Measurements from ENCODE around the gene KRTAP10-9.
"Not testable (repeated sequence)": the region's sequence is repeated elsewhere in the genome, so short reads cannot be mapped to it uniquely, and the experiment has no call there.

KRTAP10-9 gene

DNA sequence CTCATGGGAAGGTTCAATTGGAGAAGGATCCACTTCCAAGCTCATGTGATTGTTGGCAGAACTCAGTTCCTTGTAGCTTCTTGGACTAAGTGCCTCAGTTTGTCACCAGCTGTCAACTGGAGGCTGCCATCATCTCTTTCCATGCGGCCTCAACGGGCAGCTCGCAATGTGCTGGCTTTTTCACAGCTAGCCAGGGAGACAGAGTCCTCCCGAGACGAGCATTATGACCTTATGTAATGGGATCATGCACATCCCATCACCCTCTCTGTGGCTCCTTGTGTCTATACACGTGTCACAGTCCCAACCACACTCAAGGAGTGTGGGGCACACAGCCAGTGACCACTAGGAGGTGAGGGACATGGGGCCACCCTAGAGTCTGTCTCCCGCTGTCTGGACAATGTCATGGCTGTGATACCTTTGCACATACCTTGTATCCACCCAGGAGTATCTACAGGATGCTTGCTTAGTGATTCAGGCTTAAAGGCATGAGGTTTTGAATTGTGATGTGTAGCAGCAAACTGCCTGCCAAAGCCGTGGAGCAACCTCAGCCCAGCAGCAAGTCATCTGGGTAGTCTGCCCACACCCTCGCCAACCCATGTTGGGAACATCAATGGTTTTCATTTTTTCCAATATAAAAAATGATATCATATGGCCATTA lies 30.7 kb upstream of the KRTAP10-9 start:
- DNase-seq (ENCODE audit: low spot score): no peak

DNA sequence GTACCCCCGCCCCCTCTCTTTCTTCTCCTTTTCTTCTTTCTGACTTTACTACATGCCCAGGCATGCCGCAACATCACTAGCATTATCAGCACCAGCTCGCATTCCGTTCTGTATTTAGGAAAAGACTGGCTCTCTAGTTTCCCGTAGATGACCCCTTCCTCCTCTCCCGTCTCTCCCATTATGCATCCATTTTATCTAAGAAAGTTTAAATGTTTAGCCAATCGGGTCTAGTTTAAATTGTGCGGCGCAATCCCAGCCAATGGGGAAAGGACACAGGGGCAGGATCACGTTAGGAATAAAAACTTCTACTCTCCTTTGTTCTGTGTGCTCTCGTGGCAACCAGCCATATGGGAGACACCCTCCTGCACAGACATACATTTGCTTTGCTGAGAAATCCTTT lies 28.8 kb upstream of the KRTAP10-9 start:
- no peak for DNase-seq (ENCODE audit: low spot score)

DNA sequence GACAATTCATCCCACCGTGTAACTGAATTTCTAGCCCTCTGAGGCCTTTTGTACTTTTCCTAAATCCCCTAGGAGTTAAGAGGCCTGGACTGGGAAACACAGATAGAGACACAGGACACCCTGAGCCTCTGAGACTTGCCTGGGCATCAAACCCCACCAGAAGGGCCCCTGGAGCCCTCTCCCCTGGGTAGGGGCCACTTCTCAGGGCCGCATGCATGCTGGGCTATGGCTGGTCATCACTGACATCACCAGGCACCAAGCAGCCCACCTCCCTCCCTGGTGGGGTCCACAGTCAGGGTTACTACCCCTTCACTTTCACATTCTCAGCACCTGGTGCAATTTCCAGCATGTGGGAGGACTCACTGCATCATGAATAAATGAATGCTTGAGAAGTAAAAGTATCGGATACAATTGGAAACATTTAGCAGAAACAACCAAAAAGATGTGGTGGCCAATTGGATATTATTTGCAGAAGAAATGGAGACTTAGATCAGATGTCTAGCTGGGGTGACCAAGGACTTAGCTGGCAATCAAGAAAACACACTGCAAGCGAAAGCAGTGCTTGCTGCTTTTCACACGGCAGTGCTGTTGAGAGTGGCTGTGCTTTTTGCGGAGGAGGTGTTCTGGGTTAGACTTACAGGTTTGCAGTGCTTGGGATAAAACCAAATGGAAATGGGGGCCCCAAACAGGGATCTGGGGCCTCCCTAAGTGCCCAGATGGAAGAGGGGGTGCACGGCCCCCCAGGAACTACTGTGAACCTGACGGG lies 27.4 kb upstream of the KRTAP10-9 start:
- DNase-seq (ENCODE audit: low spot score): no peak

DNA sequence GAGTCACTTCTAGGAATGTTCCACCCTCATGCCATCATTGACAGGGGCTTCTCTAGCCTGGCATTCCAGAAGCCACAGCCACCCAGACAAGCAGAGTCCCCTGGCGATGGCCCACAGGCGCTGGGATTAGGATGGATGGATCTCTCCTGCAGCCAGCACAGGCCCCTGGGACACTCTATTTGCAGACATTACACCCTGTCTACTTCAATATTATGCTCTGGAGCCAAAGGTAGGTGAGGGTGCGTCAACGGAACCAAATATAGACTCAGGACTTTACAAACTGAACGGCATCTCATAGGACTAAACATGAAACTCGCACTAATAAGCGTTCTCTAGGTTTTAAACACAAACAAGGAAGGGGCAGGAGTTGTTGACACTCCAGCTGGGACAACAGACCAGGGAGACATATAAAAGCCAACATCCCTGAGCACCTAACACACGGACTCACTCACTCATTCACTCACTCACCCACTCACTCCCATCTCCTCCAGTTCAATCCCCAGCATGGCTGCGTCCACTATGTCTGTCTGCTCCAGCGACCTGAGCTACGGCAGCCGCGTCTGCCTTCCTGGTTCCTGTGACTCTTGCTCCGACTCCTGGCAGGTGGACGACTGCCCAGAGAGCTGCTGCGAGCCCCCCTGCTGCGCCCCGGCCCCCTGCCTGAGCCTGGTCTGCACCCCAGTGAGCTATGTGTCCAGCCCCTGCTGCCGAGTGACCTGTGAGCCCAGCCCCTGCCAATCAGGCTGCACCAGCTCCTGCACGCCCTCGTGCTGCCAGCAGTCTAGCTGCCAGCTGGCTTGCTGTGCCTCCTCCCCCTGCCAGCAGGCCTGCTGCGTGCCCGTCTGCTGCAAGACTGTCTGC lies 26.5 kb upstream of the KRTAP10-9 start, which contains the start of gene KRTAP10-7:
Gene KRTAP10-7 (plus strand): TSS at position 480 of the 861 bp plus-strand sequence. CDS start 25 bp downstream, at position 505.
- not testable (repeated sequence) for DNase-seq (ENCODE audit: low spot score)

DNA sequence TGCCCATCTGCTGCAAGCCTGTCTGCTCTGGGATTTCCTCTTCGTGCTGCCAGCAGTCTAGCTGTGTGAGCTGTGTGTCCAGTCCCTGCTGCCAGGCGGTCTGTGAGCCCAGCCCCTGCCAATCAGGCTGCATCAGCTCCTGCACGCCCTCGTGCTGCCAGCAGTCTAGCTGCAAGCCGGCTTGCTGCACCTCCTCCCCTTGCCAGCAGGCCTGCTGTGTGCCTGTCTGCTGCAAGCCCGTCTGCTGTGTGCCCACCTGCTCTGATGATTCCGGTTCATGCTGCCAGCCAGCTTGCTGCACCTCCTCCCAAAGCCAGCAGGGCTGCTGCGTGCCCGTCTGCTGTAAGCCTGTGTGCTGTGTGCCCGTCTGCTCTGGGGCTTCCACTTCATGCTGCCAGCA lies 25.8 kb upstream of the KRTAP10-9 start:
- not testable (repeated sequence) for DNase-seq (ENCODE audit: low spot score)

DNA sequence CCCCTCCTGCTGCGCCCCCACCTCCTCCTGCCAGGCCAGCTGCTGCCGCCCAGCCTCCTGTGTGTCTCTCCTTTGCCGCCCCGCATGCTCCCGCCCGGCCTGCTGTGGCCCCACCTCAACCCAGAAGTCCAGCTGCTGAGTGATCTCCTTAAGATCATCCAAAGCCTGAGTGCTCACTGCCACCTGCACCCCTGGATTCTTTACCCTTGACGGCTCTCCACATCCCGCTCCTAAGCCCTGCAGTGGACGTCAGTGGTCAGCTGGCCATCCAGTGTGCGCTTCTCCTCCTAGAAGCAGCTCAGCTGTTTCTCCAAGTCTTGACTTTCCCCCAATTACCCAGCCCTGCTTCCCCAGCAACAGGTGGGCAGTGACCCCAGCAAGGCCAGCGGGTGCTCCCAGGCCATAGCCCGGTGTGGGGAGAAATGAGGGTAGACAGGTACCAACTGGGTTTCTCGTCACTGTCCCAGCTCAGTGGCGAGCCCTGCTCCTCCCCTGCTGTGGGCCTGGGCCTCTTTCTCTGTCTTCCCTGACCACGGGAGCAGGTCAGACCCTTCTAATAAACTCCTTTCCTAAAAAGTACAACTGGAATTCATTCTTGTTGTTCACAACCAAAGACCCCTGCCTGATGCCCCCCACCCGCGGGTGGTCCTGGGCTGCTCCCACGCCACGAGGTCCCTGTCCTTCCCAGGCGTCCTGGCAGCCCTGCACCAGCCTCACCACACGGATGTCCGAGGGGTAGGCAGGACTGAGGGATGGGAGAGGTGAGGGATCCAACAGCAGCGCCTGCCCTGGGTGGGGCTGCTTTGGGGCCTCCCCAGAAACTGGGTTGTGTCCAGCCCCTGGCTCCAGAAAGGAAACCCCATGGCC lies 25.1 kb upstream of the KRTAP10-9 start:
- no peak for DNase-seq (ENCODE audit: low spot score)

DNA sequence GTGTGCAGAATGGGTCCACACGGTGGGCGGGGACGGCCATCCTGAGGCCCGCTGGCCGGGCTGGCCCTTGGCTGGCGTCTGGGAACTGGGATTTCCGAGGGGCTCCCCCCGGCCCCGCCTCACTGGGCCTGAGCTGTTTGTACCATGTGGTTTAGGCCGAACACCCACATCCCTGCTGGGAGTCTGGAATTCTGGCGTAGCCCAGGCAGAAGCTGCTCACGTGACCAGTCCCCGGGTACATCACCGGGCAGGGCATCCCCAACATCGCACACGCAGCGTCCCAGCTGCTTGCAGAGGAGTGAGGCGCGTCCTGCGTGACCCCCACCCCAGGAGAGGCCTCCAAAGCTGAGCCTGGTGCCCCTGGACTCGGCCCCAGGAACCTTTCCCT lies 24.4 kb upstream of the KRTAP10-9 start:
- DNase-seq (ENCODE audit: low spot score): no peak

DNA sequence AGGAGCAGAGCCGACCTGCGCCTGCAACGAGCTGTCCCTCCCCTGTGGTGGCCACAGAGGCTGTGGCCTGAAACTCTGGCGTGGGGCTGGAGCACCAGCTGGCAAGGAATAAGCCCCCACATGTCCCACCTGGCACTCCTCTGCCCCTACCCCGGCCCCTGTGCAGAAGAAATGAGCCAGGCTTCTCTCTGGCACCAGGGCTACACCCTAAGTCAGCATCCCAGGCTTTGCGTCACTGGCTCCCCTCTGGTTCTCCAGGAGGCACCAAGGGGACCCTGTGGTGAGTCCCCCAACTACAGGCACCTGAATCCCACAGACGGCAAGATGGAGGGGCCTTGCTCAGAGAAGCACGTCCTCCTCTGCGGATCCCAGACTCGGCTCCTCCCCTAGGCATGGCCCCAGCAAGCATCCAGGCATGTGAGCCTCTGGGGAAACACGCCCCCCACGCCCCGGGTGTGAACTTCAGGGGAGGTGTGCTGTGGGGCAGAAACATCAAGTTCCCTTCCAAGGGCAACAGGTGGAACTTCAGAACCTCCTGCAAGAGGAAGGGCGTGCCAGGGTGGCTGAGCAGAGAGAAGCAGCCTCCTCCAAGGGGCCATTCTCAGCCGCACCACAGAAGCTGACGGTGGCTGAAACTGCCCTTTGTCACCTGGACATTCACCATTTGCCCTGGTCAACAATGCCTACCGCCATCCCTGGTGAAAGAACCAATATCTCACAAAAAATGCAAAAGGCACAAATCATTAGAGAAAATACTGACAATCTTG lies 23.6 kb upstream of the KRTAP10-9 start:
- DNase-seq (ENCODE audit: low spot score): no peak

DNA sequence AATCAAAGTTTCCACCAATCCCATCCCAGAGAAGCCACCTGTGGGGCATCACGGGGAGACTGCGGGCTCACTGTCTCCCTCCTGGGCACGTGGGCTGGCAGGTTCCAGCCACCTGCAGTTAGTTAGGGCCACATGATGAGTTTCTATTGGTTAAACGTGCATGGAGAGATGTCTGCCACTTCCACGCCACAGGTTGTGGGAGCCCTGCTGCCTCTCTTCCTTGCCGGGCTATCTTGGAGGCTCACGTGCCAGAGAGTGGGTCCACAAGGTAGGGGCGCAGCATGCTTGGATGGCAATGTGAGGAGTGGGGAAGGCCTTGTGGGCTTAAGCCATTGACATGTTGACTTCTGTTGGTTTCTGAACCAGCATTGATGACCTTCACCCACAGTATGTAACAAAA lies 23.0 kb upstream of the KRTAP10-9 start:
- DNase-seq (ENCODE audit: low spot score): no peak

DNA sequence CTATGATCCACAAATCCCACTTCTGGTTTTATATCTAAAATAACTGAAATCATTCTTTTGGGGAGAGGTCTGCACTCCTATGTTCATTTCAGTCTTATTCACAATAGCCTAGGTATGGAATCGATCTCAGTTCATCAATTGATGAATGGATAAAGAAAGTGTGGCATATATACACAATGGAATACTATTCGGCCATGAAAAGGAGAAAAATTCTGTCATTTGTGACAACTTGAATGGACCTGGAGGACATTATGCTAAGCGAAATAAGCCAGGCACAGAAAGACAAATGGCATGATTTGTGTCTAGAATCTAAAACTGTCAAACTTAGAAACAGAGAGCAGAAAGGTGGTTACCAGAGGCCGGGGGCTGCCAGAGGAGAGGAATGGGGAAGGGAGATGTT lies 20.4 kb upstream of the KRTAP10-9 start:
- DNase-seq (ENCODE audit: low spot score): no peak

DNA sequence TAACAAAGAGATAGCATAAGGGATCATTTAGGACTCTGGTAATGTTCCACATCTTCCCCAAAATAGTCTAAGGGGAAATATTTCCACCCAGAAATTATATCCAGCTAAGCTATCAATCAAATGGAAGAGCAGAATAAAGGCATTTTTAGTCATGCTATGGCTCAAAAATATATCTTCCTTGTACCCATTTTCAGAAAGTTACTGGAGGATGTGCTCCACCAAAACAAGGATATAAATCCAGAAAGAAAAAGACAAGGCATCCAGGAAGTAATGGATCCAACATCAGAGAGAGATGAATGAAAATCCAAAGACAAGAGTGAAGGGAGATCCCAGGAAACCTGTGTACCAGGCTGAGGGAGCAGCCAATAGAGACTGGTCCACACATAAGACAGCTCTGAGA lies 17.7 kb upstream of the KRTAP10-9 start:
- DNase-seq (ENCODE audit: low spot score): no peak

DNA sequence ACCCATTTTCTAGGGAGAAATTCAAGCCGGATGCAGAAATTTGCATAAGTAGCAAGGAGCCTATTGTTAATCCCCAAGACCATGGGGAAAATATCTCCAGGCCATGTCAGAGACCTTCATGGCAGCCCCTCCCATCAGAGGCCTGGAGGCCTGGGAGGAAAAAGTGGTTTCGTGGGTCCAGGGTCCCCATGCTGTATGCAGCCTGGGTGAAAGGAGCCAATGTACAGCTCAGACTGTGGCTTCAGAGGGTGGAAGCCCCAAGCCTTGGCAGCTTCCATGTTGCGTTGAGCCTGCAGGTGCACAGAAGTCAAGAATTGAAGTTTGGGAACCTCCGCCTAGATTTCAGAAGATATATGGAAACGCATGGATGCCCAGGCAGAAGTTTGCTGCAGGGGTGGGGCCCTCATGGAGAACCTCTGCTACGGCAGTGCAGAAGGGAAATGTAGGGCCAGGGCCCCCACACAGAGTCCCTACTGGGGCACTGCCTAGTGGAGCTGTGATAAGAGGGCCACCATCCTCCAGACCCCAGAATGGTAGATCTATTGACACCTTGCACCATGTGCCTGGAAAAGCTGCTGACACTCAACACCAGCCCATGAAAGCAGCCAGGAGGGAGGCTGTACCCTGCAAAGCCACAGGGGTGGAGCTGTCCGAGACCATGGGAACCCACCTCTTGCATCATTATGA lies 16.6 kb upstream of the KRTAP10-9 start:
- DNase-seq (ENCODE audit: low spot score): not testable (repeated sequence)

DNA sequence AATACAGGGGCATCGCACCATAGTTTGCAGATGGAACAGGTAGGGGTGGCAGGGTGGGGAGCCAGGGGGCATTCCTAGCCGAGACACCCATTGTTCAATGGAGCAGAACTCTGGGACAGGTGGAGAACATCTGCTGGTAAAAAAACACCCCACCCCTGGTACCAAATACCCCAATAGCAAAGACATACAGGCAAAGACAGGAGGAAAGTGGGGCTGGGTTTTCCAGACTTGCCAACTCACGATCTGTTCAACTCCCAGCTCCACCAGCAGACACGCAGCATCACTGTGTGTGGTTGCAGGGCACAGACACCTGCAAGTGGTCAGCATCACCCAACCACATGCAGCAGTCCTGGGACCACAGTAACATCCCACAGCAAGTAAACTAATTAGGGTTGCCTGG lies 15.3 kb upstream of the KRTAP10-9 start:
- DNase-seq (ENCODE audit: low spot score): no peak

DNA sequence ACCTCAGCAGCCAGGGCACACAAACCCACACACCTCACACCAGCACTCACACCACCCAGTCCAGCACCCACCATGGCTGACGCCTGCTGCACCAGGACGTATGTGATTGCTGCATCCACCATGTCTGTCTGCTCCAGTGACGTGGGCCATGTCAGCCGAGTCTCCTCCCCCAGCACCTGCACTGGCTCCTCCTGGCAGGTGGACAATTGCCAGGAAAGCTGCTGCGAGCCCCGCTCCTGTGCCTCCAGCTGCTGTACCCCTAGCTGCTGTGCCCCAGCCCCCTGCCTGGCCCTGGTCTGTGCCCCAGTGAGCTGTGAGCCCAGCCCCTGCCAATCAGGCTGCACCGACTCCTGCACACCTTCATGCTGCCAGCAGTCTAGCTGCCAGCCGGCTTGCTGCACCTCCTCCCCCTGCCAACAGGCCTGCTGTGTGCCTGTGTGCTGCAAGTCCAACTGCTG lies 14.8 kb upstream of the KRTAP10-9 start, which contains the start of gene KRTAP10-8:
Gene KRTAP10-8 (plus strand): TSS at position 51 of the 458 bp plus-strand sequence. CDS start 22 bp downstream, at position 73.
- DNase-seq (ENCODE audit: low spot score): no peak

DNA sequence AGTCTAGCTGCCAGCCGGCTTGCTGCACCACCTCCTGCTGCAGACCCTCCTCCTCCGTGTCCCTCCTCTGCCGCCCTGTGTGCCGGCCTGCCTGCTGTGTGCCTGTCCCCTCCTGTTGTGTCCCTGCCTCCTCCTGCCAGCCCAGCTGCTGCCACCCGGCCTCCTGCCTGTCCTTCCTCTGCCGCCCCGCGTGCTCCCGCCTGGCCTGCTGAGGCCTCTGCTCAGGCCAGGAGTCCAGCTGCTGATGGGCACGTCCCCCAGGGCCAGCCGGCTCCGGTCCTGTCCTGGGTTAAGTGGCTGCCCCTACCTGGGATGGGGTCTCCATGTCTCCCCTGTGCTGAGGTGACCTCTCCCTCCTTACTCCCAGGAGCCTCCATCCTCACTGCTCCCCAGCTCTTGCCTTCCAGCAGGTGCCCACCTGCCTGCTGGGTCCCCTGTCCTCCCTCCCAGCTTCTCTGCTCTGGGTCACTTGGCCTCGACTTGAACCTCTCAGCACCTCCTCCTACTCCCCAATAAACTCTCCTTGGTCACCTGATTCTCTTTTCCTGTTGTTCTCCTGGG lies 14.1 kb upstream of the KRTAP10-9 start:
- no peak for DNase-seq (ENCODE audit: low spot score)

DNA sequence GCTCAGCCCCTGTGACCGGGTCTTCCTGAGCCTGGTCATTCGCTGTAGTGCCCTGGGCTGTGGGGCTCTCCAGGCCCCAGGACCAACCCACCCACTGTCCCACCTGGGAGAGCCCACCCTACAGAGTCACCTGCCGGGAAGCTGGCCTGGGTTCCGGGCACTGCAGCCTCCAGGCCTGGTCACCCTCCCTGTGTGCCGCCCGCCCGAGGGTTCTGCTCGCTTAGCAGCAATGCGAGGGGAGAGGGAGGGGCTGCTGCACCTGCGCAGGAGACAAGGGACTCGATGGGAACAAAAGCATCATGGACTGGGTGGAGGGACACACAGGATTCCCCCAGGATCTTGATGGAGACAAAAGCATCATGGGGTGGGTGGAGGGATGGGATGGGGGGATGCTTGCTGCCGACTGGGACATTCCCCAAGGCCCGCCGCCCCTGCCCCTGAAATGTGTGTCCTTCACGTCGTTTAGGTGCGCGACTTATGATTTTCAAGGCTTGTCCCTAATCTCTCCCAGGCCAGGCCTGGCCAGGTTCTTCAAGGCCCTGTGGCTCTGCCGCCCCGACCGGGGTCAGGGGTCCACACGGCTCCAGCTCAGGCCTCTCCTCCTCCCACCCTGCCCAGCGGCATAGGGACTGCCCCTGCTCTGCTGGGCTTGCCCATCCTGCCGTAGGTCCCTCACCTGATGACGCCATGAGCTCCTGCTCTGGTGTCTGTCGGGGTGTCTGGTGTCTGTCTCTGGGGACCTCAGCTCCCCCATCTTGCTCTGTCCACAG lies 13.3 kb upstream of the KRTAP10-9 start:
- no peak for DNase-seq (ENCODE audit: low spot score)

DNA sequence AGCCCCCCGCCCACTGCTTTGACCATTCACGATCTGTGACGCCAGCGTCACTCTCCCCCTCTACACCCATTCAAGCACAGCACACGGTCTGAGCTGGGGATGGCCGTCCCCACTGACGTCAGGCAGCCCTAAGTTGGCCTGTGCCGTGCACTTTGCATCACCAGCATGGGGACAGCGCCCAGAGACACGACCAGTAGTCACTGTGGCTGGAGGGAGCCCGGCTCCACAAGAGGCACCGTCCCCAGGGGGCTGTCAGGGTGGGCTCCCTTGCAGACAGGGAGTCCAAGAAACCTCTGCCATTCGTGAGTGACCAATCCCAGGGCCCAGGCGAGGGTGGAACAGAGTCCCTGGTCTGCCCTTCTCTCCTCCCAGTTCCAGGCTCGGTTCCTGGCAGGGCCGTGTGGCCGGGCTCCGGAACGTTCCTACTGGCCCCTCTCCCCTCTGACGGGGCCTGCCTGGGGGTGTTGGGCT lies 12.7 kb upstream of the KRTAP10-9 start:
- DNase-seq (ENCODE audit: low spot score): no peak

DNA sequence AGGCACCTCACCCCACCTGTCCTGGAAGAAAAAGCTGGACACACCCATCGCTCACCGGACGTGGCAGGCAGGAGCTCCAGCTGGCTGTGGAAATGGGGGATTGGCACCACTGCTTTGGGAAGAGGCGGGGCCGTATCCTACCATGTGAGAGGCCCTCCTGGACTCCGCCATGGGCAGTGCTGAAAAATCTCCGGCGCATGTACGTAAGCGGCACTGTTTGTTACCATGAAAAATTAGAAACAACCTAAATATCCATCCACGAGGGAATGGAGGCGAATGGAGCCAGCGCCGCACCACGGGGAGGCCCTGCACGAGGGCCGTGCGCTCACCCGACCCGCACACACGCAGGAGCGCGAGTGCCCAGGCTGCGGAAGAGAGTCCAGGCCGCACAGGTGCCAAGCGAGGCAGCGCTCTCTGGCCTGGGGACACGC lies 11.9 kb upstream of the KRTAP10-9 start:
- DNase-seq (ENCODE audit: low spot score): no peak

DNA sequence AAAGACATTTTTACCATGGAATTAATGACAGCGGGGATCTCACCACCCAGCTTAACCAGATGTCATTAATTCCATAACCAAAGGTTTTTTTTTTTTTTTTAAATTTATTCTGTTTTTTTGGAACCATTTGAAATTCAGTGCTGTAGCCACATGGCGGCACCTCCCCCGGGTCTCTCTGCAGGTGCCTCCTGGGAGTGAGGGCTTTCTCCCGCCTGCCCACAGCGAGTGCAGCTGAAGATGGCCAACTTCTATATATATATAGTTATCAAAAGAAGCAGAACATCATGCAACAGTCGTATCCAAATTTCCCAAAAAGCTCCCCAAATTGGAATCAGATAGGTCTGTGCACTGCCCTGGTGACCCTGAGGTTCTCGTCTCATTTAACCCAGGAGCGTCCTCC lies 11.4 kb upstream of the KRTAP10-9 start:
- DNase-seq (ENCODE audit: low spot score): no peak

Measured in hematopoietic multipotent progenitor cell treated with erythropoietin and hydrocortisone succinate and interleukin-3 and kit ligand, for 15 days (in vitro differentiated cells).